A673 (cell line): ENCODE results near the gene ALDH18A1. TPM values are rescaled to one million over a fixed set of nuclear protein-coding genes. Genes with fewer than 3 reads are reported as not detected.

ENCODE experiments used
- BruUV-seq: library from RNA; stranded (reverse); fragments of 400-500 nt; replicated peaks from 2 replicates; lab custom pipeline; 2021; lab: Mats Ljungman, UMichigan
- CTCF ChIA-PET: fragments of 300-600 bp; sonication (Branson Sonifier 250); formaldehyde crosslinking; loops from one replicate; lab custom pipeline; 2022; ENCODE audit warnings: antibody characterized with exemption; lab: Charles Lee
- POLR2A ChIA-PET: fragments of 300-600 bp; sonication (Branson Sonifier 250); formaldehyde crosslinking; loops from one replicate; lab custom pipeline; 2022; ENCODE audit warnings: antibody characterized with exemption; ENCODE audit not compliant: low non-redundant PET; lab: Charles Lee
- DNase-seq: peaks from one replicate; pipeline ENCODE4 v3.0.0-alpha.2; 2015; ENCODE audit warnings: low spot score
- H3K27ac ChIP-seq: fragments of 200-600 bp; sonication (generic); 2 replicates; pipeline ENCODE4 v1.5.1; 2016; ENCODE audit warnings: mixed run types, low read depth, mild to moderate bottlenecking, mixed read lengths, antibody characterized with exemption, low read length; ENCODE audit not compliant: poor library complexity, severe bottlenecking
- H3K27me3 ChIP-seq: fragments of 200-600 bp; sonication (generic); replicated peaks from 2 replicates; pipeline ENCODE4 v1.6.1; 2017; ENCODE audit warnings: mixed run types, low read depth, mild to moderate bottlenecking, mixed read lengths, antibody characterized with exemption, low read length; ENCODE audit not compliant: insufficient read depth, poor library complexity
- H3K36me3 ChIP-seq: fragments of 200-600 bp; sonication (generic); 2 replicates; pipeline ENCODE4 v1.6.1; 2016; ENCODE audit warnings: mixed run types, mild to moderate bottlenecking, mixed read lengths, antibody characterized with exemption, low read length; ENCODE audit not compliant: insufficient read depth, poor library complexity, severe bottlenecking
- H3K4me1 ChIP-seq: fragments of 200-600 bp; sonication (generic); 2 replicates; pipeline ENCODE4 v1.6.1; 2017; ENCODE audit warnings: mixed run types, mild to moderate bottlenecking, mixed read lengths, antibody characterized with exemption, low read length; ENCODE audit not compliant: insufficient read depth, poor library complexity, severe bottlenecking
- H3K4me3 ChIP-seq: fragments of 200-600 bp; sonication (generic); 2 replicates; pipeline ENCODE4 v1.5.1; 2016; ENCODE audit warnings: low read depth, mixed run types, mild to moderate bottlenecking, mixed read lengths, low read length; ENCODE audit not compliant: poor library complexity, severe bottlenecking
- H3K9me3 ChIP-seq: fragments of 200-600 bp; sonication (generic); 2 replicates; pipeline ENCODE4 v1.6.1; 2016; ENCODE audit warnings: mixed run types, low read depth, mild to moderate bottlenecking, mixed read lengths, antibody characterized with exemption, low read length; ENCODE audit not compliant: poor library complexity, severe bottlenecking
- EZH2 ChIP-seq: fragments of 200-600 bp; sonication (generic); IDR thresholded peaks from 2 replicates; pipeline ENCODE4 v1.6.1; 2017; ENCODE audit warnings: borderline replicate concordance, low read depth, mild to moderate bottlenecking, mixed read lengths, antibody characterized with exemption, low read length; ENCODE audit not compliant: poor library complexity, severe bottlenecking
- intact Hi-C: fragments of 100-400 bp; cut with micrococcal nuclease; formaldehyde crosslinking; loops from one replicate; pipeline ENCODE4 v1.10.0; 2022; ENCODE audit not compliant: unreplicated experiment
- total RNA-seq: library from RNA; stranded (reverse); gene quantifications from 2 replicates; pipeline ENCODE4 v1.2.3, GENCODE V29; 2021
- TF ChIP-seq, protein P1 (sequence below): fragments of 300-800, 200-600 bp; sonication (generic); conservative IDR thresholded peaks from 2 replicates; pipeline ENCODE4 v1.5.1; 2017; ENCODE audit warnings: low read depth, mild to moderate bottlenecking, antibody characterized with exemption, low read length, moderate library complexity, mixed read lengths

Gene ALDH18A1
- total RNA-seq, 1 experiment from 2014 or later: 88.0 TPM

DNA sequence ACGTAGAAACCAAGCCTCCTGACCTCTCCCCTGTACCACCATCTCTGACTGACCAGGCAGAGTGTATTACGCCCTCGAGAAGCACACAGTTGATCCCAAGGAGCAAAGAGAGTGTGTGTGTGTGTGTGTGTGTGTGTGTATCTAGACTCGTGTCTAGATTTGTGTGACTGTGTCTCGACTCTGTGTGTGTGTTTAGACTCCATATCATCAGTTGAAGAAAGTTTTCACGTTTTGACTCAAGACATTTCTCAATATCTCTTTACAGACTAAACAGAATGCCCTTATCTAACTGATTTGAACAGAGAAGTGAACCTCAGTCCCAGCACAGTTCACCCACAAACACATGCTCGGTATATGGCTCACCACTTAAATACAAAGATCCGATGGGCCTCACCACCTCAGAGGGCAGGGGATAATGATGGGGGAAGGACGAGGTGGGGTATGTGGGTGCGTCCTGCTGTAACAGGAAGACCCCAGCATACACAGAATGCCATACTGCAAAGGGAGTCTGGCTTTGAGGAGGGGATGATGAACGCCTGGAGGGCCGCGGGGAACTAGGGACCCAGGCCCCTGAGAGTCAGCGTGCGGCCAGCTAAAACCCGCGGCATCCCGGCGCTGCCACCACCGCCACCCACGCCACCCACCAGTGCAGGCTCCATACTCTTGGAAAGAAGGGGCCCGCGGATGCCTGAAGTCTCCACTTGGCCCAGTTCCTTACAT lies 780 bp downstream of the ALDH18A1 start:
- Histone ChIP-seq H3K27ac (peak overlapping the region; percentile 80), H3K4me3 (peak overlapping the region; percentile 78), H3K9me3 (peaks cover 7% of the 10 kb centered on the region), H3K27me3 (no peaks in the 10 kb centered on the region), H3K36me3 (peaks cover 18% of the 10 kb centered on the region), H3K4me1 (no peaks in the 10 kb centered on the region)
- BruUV-seq: no TSS peak
- ChIA-PET CTCF (interaction anchor here (0.6 to 1.2 kb wide), 2 partner anchors 9 to 38 kb away, joined by 3 to 5 read pairs; partner anchors contain the start of gene TCTN3), POLR2A (no interaction called here)
- TF ChIP-seq, protein P1, sequence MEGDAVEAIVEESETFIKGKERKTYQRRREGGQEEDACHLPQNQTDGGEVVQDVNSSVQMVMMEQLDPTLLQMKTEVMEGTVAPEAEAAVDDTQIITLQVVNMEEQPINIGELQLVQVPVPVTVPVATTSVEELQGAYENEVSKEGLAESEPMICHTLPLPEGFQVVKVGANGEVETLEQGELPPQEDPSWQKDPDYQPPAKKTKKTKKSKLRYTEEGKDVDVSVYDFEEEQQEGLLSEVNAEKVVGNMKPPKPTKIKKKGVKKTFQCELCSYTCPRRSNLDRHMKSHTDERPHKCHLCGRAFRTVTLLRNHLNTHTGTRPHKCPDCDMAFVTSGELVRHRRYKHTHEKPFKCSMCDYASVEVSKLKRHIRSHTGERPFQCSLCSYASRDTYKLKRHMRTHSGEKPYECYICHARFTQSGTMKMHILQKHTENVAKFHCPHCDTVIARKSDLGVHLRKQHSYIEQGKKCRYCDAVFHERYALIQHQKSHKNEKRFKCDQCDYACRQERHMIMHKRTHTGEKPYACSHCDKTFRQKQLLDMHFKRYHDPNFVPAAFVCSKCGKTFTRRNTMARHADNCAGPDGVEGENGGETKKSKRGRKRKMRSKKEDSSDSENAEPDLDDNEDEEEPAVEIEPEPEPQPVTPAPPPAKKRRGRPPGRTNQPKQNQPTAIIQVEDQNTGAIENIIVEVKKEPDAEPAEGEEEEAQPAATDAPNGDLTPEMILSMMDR: no peak
- TF ChIP-seq EZH2: no peak
- peak; percentile 20 for DNase-seq
- intact Hi-C loops: no loop called here

DNA sequence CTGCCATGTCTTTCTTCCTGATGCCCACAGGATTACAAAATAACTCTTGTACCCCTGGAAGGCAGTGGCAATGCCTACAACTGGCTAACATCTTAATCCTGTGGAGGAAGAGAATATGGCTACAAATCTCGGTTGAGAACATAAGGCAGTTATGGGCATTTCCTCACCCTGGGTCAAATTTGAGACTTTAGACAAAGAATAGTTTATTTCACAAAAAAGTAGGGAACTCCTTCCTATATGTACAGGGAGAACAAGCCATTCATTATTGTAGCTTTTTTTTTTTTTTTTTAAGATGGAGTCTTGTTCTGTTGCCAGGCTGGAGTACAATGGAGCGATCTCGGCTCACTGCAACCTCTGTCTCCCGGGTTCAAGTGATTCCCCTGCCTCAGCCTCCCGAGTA lies 2.6 kb downstream of the ALDH18A1 start:
- ChIA-PET POLR2A (no interaction called here), CTCF (no interaction called here)
- no peaks in the 10 kb centered on the region for H3K27me3 ChIP-seq
- peaks cover 7% of the 10 kb centered on the region for H3K9me3 ChIP-seq
- DNase-seq: no peak
- no peak overlapping the region for H3K4me3 ChIP-seq
- peaks cover 27% of the 10 kb centered on the region for H3K36me3 ChIP-seq
- no peak overlapping the region for H3K27ac ChIP-seq
- H3K4me1 ChIP-seq: no peaks in the 10 kb centered on the region
- intact Hi-C loops: no loop called here
- TF ChIP-seq, protein P1: no peak
- no peak for TF ChIP-seq EZH2
- BruUV-seq: no TSS peak

DNA sequence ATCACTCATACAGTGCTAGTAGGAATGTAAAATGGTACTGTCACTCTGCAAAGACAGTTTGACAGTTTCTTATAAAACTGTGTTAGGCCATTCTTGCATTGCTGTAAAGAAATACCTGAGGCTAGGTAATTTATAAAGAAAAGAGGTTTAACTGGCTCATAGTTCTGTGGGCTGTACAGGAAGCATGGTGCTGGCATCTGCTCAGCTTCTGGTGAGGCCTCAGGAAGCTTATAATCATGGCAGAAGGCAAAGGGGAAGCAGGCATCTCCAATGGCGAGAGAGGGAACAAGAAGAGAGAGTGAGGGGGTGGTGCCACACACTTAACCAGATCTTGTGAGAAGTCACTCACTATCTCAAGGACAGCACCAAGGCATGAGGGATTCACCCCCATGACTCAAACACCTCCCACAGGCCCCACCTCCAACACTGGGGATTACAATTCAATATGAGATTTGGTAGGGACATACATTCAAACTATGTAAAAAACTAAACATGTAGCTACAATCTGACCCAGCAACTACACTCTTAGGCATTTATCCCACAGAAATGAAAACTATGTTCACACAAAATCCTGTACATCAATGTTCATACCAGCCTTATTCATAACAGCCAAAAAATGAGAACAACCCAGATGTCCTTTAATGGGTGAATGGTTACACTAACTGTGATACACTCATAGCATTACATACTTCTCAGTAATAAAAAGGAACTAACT lies 5.0 kb downstream of the ALDH18A1 start:
- no peaks in the 10 kb centered on the region for H3K4me1 ChIP-seq
- H3K27me3 ChIP-seq: no peaks in the 10 kb centered on the region
- ChIA-PET POLR2A (no interaction called here), CTCF (no interaction called here)
- TF ChIP-seq, protein P1: no peak
- no peak for TF ChIP-seq EZH2
- peaks cover 7% of the 10 kb centered on the region for H3K9me3 ChIP-seq
- no TSS peak for BruUV-seq
- no peak overlapping the region for H3K27ac ChIP-seq
- no peak for DNase-seq
- H3K4me3 ChIP-seq: no peak overlapping the region
- intact Hi-C loops: no loop called here
- H3K36me3 ChIP-seq: peaks cover 37% of the 10 kb centered on the region
